Activated effector memory CD4-positive, alpha-beta T cell treated with Interleukin-2 at 50 U/mL for 16 hours (primary cell): ENCODE data around the gene KLRF1.
"Not testable (repeated sequence)": the region's sequence is repeated elsewhere in the genome, so short reads cannot be mapped to it uniquely, and the experiment has no call there.

Experiments used
- DNase-seq: peaks from one replicate; pipeline ENCODE4 v3.0.0-alpha.2; 2020

Gene KLRF1

DNA sequence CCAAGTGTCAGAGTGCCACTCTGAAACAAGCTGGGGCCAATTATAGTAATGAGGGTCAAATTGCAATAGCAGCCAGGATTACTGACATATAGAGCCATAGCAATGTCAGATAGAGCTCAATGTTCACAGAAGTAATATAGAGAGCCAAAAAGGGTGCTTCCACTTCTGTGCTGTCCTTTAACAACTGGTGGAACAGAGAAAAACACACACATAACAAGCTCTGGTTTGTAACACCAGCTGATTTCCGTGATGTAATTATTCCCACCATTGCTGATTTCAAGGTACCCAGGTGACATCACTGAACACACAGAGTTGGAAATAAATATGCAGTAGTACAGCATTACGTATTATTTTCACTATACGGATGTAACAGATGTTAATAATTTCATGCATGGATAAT lies 44.9 kb downstream of the KLRF1 start:
- no peak for DNase-seq

GRCh38 chr12:9872742-9873141 lies 45.5 kb downstream of the KLRF1 start:
- DNase-seq, result no peak

DNA sequence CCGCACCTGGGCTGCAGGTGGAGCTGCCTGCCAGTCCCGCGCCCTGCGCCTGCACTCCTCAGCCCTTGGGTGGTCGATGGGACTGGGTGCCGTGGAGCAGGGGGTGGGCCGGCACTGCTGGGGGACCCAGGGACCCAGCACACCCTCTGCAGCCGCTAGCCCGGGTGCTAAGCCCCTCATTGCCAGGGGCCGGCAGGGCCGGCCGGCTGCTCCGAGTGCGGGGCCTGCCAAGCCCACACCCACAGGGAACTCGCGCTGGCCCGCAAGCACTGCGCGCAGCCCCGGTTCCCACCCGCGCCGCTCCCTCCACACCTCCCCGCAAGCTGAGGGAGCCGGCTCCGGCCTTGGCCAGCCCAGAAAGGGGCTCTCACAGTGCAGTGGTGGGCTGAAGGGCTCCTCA lies 48.8 kb downstream of the KLRF1 start:
- not testable (repeated sequence) for DNase-seq

DNA sequence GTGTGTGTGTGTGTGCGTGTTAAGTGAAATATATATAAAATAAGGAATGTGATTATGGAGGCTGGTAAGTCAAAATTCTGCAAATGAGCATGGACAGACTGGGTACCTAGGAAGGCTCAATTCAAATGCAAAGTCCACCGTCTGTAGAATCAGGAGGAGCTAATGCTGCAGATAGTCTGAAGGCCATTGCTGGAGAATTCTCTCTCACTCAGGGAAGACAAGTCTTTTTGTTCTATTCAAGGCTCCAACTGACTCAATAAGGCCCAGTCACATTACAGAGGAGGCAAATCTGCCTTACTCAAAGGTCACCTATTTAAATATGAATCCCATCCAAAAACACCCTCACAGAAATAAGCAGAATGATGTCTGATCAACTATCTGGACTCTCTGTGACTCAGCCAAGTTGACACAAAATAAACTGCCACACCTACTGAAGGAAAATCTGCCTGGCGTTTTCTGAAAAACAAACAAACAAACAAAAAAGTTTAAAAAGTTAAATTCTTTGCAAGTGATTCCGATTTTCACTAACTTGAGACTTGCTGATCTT lies 53.3 kb downstream of the KLRF1 start:
- no peak for DNase-seq

DNA sequence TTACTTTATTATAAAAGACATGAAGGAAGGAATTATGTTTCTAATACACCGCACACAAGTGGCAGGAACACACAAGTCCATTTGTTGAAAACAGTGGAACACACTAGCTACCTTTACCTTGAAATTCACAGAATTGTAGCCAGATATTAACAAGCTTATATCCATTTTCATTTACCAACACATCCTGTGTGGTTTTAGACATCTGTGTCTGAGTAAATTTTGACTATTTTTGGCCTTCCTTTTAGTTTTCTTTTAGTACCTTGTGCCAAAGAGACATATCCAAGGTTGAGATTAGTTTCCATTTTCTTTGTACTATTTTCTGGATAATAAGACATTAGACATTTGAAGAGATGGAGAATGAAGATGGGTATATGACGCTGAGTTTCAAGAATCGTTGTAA lies 54.0 kb downstream of the KLRF1 start, which contains the start of gene KLRF2:
KLRF2 (plus strand) TSS at position 244 of the 400 bp plus-strand sequence; CDS start at position 351, 107 bp downstream.
- no peak for DNase-seq

GRCh38 chr12:9881988-9882387 lies 54.7 kb downstream of the KLRF1 start:
- no peak for DNase-seq

DNA sequence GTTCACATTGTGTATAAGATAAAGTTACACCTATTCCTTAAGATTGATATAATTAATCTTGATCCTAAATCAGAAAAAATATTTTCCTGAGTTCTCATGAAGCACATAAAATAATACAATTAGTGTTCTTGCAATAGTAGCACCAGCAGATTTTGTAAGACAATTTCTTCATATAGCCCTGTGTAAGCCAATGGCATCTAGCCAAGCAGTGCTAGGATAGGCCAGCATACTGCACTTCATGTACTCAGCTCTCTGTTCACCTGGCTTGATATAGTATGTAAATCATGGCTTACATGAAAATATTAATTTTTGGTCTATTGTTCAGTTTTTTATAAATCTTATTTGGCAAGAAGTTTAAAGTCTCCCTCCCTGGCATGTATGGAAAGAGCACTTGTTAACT lies 55.9 kb downstream of the KLRF1 start:
- no peak for DNase-seq

DNA sequence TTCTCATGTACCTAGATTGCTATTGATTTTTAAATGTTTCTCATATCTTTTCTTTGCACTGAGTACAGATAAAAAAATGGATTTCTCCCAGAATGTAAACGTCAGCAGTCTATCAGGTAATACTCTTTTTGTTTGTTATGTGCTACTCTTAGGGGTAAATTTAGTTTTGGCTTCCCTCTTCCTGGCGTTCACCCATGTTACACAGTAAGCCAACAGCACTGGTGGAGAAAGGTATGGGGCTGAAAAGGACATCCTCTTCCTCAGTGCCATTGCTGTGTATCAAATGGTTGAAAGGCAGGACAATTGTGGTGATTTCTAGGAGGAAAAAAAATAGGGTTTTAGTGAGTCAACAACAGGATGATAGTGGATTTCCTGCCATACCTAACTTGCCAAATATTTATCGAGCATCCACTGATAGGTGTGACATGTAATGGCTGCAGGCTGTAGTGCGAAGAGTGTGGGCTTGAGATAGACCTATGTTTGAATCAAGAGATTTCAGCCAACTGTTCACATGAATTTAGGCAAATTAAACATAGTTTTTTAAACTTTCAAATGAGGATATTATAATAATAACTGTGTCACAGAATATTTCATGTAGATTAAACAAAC lies 61.5 kb downstream of the KLRF1 start:
- no peak for DNase-seq
